Measurements from ENCODE around the gene PCCA.

GRCh38 chr13:100112186-100112838, 23.4 kb downstream of the PCCA start:
- TF ChIP-seq CTCF (IDR thresholded peaks at IDR 0.05) (no peak), POLR2A (IDR thresholded peaks at IDR 0.05) (no peak)

All from Peyer's patch (tissue), 4 donors.